Measurements from ENCODE around the gene OXTR.
A peak's percentile ranks its signal among the peaks of the same experiment; 100 is the strongest.

The OXTR gene

DNA sequence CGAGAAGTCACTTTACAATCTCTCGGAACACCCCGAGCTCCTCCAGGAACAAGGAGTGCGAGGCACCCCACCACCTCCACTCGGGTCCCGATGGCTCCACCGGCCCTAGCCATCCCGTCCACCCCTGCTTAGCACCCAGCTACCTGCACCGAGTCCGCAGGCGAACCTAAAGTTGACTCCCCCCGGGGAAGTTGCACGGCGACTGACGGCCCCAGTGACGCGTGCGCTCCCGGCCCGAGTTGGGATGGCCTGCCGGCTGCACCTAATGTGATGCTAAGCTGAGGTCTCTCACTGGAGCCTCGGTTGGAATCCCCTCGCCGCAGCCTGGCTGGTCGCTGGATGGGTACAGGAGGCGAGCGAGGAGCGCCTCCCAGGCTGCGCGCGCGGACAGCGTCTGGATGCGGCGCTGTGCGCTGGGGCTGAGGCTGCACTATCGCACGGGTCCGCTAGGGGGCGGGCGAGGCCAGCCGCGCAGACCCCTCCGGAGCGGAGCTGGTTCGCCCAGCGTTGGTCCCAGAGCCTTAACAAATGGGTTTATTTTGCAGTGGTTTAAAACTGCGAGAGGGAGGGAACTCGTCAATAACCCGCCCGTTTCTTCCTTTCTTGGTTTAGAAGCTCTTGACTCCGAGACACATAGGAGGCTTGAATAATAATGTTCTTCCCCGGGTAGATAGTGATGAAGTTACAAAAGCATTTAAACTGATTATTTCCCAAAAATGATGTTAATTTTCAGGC, at the start of gene OXTR:
Gene OXTR (minus strand): TSS at position 526 of the 735 bp plus-strand sequence. CDS start 1,426 bp downstream, outside the sequence.
- peak; percentile 24 to 70 for DNase-seq

DNA sequence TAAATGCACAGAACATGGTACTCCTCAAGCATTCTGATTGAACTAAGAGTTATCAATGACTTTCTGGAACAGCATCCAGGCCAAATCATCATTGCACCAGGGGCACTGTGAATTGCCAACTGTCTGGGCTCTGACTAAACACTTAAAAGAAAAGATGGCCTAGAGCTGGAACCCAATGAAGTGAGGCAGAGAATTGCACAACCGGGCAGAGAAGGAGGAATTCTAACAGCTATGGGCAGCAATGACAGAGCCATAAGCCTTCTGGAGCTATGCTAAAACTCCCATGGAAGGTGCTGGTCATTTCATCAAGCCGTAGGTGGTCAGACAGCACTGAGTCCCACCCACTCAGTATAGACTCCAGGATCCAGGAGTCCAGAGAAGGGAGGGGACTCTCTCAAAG, 48.1 kb upstream of the OXTR start:
- DNase-seq: no peak

DNA sequence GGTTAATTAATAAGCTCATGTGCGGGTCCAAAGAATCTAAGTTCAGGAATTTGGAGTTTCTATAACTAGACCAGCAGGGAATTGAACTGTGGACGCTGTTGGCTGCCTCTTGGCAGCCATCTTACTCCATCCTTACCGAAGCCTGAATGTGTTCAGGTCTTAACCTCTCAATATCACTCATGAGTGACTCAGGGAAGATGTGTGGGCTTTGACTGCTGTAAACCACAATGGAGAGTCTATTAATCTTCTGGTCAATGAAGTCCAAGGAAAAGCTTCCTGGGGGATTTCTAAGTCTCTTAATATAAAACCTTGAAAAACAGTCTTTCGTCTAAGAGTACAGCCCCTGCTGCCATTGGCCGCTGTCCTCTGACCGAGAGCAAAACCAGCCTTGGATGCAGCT, 46.7 kb upstream of the OXTR start:
- no peak for DNase-seq

DNA sequence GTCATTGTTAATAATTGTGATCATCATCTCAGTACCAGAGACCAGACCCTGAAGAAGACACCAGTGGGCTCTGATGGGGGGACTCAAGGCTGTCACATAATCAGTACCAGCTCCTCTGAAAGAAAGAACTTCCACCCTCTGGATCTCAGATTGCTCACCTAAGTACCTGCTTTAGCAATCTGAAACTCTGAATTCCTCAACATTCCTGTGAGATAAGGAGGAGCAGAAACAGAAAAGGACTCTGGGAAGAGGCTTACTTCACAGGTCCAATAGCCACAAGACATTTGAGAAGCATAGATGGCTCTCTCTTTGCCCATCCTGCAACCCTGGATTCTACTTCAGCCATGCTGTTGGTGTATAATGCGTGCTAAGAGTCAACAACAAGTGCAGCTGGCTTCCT, 44.0 kb upstream of the OXTR start:
- DNase-seq: no peak

DNA sequence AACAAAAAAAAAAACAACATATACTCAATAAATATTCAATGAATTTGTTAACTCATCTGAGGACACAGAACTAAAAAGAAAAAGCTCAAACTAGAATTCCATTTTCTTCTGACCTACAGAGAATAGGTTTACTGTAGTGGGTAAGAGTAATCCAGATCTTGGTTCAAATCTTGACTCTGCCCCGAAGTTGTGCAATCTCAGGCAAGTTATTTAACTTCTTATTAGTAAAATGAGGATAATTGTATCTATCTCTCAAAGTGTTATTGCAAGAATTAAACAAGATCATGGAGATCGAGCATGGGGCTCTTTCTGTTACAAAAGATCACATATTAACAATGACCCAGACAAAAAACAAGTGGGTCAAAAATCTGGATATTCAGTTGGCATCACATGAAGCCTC, 41.1 kb upstream of the OXTR start:
- no peak for DNase-seq

DNA sequence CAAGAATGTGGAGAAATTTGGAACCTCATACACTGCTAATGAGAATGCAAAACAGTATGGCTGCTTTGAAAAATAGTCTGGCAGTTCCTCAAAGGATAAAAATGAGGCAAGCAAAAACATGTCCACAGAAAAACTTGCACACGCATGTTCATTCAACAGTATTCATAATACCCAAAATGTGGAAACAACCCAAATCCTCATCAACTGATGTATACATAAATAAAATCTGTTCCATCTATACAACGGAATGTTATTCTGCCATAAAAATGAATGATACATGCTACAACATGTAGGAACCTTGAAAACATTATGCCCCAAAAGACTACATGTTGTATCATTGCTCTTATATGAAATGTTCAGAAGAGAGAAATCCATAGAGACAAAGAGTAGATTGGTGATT, 36.4 kb upstream of the OXTR start:
- no peak for DNase-seq

DNA sequence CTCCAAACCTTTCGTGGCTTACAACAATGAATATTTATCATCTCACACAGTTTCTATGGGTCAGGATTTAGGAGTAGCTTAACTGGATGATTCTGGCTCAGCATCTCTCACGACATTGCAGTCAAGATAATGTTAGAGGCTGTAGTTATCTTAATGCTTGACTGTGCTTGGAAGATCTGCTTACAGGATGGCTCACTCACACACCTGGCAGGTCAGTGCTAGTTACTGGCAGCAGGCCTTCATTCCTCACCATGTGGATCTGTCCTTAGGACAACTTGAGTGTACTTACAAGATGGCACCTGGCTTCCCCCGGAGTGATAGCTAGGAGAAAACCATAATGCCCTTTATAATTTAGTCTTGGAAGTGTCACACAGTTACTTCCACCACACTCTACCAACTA, 32.8 kb upstream of the OXTR start:
- DNase-seq: no peak

DNA sequence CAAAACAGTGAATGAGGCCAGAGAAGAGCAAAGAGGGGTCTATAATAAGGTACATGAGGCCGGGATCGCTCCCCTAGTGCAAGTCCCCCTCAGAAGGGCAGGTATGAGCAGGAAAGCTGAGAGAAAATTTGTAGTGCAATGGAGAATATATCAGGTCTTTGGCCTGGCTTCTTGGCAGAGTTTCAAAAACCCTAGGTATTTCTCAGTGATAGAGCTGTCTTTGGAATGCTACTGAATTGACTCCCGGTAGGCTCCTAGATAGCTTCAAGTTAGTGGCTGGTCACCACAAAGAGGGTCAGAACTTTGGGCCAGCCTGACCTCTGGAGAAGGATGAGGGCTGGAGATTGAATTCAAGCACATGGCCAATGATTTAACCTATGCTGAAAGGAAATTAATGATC, 30.6 kb upstream of the OXTR start:
- DNase-seq: no peak

DNA sequence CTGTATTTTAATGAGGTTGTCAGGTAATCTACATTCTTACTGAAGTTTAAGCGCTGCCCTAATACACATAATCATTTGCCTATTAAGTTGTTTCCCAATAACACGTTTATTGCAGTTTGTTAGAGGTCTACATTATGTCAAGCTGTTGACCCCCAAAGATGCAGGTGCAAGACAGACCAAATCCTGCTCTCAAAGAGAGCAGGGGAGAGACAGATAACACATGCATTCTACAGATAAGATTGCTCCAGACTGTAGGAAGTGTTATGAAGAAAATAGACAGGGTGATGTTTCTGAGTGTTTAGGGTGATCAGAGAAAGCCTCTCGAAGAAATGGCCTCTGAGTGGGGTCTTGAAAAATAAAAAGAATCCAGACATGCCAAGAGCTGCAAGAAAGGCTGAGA, 24.8 kb upstream of the OXTR start:
- no peak for DNase-seq

DNA sequence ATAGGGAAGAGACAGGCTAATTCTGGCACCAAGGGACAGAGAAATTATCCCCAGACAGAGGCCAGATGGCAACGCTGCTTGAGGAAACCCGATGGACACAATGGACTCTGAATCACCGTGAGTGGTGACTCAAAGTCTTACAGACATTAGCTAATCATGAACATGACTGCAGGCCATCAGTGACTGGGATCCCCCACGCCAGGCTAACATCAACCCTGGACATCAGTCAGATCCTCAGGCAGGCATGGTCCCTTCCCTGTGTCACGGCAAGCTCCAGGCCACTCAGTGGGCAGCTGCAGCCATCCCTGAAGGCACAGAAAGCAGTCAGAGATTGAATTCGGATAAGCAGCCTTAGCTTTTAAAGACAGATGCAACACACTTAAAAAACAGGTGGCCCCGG, 23.8 kb upstream of the OXTR start:
- no peak for DNase-seq

DNA sequence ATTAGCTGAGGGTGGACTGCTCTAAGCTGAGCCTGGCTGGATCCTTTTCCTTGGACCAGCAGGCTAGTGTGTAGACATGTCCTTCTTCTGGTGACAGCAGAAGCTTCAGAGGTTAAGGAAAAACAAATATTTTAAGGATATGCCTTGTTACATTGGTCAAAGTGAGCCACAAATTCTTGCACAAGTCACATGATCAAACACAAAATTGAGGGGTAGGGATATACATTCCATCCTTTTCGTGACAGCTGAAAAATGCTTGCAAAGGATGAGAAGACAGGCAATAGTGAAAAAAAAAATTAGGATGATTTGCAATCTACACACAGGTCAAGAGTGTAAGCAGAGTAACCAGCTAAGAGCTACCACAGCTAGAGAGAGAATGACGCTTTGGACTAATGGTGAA, 21.1 kb upstream of the OXTR start:
- DNase-seq: no peak

DNA sequence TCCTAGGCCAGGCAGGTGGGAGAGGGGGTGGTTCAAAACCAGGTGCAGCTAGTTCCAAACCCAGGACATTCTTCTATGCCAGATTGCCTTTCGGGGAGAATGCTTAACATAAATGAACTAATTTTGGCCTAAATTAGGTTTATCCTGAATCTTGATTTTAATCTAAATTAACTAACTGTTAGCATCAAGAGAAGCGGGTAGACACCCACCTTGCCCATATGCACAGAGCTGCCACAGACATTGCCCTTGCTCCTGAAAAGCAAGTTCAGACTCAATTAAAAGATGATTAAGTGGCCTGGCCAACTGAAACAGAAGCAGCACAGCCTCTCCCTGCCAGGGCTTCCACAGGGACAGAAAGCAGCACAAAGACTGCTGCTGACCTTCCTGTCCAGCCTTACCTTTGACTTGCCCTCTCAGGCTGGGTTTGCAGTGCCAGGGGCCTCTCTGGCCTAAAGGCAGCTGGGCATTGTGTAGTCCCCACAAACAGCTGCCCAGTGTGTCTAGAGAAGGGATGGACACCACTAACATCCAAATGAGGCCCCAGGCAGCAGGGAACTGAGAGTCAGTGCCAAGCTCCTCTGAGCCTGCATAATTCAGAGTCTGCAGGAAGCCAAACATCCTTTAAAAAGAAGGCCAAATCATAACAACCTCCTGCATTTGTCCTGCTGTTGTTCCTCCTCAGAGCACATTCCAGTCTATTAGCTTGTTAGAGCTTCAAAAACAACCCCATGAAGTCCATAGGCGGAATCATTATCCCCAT, 15.4 kb upstream of the OXTR start:
- no peak for DNase-seq

DNA sequence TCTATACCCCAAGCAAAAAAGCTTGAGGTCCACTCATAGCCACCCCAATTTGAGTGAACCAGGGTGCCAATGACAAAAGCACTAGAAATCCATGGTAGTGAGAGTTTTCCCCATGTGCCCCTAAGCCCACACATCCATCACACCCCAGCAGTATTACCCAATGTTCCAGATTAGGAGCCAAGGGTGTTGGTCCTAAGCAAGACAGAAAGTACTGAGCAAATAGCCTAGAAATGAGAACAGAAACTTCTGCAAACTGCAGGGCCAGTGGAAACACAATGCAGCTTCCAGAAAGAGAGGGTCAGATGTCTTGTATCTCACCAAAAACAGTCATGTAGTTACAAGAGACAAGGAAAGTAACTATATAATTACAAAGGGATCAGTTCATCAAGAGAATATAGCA, 10.9 kb upstream of the OXTR start:
- no peak for DNase-seq

DNA sequence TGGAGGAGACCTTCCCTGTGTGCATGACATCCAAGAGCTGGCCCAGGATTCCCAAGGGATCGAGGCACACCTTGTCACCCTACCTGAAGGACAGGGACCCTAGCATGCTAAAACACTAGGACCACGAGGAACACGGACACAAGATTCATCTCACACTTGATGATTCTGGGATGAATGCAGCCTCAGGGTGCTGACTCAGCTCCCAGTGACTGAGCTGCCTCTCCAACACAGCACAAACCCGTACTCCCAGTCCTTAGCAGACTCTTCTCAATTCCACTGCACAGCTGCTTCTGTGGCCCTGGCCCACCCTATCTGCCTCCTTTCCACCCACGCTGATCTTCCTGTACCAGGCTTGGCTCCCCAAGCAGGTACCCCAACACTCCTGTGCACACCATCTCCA, 9.1 kb upstream of the OXTR start:
- DNase-seq: no peak

DNA sequence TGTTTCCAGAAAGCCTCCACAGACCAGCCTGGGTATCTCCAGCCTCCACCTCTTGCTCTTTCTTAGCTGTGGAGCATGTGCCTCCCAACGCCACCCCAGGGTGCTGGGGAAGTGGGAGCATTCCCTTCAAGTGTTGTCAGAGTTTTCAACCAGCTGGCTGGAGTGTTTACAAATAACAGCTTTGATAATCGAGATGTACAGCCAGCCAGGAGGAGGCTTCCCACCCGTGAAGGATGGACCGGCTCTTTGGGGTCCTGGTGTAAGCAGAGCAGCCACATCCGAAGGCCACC, 8.5 kb upstream of the OXTR start:
- no peak for DNase-seq

DNA sequence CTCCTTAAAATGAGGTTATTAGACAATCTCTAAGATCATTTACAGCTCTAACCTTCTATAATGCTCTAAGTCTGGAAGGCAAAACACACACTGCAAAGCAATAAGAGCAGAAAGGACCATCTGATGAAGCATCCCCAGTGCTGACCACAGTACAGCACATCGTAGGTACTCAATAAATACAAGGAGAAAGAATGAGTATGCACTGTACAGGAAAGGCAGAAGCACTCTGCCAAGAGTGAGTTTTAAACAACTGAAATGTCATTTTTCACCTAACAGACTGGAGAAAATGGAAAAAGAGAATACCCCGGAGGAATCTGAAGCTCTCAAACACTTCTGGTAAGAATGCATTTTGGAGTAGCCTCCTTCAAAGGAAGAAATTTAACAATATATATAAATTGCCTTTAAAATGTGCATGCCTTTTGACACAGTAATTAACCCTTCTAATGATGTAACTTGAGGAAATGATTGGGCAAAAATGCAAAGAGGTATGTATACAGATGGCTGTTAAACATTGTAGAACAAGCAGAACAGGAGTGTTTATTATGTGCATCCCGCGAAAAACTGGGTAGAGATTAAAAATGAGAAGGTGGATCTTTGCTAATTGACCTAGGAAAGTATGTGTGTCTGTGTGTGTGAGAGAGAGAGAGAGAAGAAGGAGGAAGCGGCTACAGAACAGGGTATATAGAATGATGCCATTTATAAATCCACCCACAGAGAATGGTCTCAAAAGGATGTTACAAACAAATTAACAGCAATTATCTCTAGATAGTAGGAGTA, 8.0 kb upstream of the OXTR start:
- DNase-seq: no peak

DNA sequence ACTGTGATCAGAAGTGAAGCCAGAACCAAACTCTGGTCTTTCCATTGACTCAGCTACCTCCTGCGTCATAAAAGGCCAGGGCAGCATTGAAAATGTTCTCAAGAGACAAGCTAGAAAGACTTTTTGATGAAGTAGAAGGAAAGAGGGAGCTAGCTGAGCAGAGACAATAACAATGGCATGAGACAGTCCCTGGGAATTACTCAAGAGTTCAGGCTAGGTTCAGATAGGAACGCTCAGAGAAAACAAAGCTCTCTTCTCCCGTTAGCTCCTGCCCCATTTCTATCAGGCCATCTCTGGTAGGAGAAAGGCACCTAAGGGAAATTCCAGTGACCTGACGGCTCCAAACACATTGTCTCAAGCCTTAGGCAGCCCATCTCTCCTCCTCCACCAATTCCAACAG, 7.0 kb upstream of the OXTR start:
- DNase-seq: no peak

DNA sequence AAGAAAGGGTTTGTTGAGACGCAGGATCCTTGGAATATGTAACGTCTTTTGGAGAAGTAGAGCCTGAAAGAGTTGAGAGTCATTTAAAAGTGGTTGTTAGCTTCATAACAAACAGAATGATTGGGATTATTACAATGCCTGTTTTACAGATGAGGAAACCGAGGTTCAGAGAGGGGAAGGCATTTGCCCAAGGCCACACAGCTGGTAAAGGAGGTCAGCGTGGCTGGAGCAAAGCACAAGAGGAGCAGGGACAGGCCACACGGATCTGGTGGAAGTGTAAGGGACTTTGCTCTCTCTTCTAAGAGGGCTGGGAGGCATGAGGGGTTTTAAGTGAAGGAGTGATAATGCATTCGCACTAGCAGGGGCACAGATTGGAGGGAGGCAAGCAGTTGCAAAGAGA, 6.2 kb upstream of the OXTR start:
- DNase-seq: no peak

DNA sequence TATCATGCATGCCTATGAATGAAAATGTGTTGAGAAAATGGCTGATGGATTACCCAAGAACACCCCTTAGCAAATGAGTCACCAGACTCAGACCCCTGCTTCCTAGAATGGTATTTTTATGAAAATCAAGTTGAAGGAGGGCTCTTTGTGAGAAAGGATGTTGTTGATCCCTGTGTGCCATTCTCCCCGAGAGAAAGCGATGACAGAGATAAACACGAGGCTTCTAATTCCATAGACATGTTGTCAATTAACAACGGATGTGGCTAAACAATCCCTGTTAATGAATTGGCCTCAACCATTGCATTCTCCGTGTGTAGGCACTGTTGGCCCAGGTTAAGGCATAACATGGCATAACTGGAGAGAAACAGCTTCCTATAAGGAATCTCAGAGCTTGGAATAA, 5.8 kb upstream of the OXTR start:
- DNase-seq: no peak

DNA sequence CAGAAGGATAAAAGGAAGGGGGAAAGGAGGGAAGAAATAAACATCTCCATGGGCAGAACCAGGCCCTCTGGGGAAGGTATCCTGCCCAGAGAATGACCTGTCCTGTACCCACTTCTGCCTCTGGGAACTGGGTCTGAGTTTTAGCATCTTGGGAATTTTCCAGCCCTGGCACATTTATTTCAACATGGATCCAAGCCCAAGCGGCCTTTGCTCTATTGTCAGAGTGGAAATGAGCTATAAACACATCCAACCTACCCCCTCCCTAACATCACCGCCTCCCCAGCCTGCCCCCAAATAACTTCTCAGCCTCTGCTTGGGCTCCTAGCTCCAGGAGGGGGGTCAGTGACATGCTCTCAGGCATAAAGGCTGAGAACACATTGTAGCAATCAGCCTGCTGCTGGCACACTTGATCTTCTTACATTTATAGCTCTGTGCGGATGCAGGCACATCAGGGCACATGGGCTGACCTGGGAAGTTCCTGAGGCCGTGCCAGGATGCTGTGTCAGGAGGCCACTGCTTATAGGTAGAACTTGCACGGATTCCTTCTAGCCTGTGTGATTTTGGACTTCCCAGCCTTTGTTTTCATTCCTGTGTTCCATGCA, 4.6 kb upstream of the OXTR start:
- no peak for DNase-seq

DNA sequence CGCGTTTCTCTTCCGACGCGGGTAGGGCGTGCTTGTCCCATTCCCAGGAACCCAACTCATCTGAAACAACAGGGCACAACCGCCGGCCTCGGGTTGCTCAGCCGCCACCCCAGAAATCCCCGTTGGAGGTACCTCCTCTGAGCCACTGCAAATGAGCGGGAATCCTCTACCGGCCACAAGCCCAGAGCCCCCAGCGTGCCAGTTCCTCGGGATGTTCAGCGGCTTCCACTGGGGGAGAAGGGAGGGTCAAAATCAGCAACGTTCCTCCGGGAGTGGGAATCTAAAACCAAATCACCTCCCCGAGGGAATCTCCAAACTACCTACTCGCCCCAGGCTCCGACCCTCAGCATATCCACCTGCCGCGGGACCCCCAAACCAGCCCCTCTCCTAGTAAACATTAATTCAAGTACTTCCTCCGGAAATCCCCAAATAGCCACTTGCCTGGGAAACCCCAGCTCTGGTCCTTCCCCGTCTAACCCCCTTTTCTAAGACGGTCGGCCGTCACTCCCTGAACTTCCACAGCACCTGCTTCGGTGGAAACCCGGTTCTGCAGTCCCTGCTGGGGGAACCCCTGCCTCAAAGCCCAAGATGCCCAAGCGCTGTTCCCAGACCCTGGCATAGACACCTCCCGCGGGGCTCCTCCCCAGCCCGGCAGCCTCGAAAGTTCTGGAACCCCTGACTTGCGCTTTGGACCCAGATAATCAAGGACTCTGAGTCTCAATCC, 887 bp downstream of the OXTR start:
- no peak for DNase-seq

DNA sequence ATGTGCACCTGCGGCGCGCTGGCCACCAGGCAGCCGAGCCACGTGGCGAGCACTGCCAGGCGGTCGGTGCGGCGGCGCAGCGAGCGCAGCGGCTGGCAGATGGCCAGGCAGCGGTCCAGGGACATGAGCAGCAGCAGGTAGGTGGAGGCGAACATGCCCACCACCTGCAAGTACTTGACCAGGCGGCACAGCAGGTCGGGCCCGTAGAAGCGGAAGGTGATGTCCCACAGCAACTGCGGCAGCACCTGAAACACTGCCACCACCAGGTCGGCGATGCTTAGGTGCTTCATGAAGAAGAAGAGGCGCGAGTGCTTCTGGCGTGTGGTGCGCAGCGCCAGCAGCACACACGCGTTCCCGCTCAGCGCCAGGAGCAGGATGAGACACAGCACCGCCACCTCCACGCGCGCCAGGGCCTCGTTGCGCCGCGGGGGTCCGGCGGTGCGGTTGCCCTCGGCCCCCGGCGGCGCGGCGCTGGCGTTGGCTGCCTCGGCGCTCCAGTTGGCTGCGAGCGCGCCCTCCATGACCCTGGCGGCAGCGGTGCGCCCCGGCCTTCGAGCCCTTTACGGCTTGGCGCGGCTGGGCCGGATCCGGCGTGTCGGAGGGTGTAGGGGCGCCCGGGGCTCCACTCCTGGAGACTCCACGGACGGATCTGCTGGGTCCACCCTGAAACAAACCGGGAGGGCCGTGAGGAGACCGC, 1.6 kb downstream of the OXTR start:
- DNase-seq: no peak

Data from SW 1271 (cell line).